Activated naive CD4-positive, alpha-beta T cell treated with anti-CD3 and anti-CD28 coated beads, Interleukin-2, amount 10 ng/mL, durations not matched to agents 7 days and 5 days (primary cell): ENCODE results near the gene SPRR4.
"Not testable (repeated sequence)": the region's sequence is repeated elsewhere in the genome, so short reads cannot be mapped to it uniquely, and the experiment has no call there.

Experiments used
- CTCF ChIA-PET: fragments of 350-600 bp; sonication (Branson Sonifier 250); formaldehyde crosslinking; loops from one replicate; lab custom pipeline; 2021; ENCODE audit warnings: antibody characterized with exemption; lab: Charles Lee
- DNase-seq: peaks from one replicate; pipeline ENCODE4 v3.0.0-alpha.2; 2020
- H3K27ac Mint-ChIP-seq: one replicate; pipeline ENCODE4 v1.8.0; 2021; ENCODE audit warnings: mild to moderate bottlenecking, moderate library complexity, mixed read lengths
- H3K27me3 Mint-ChIP-seq: one replicate; pipeline ENCODE4 v1.8.0; 2021; ENCODE audit warnings: mild to moderate bottlenecking, mixed read lengths
- H3K36me3 Mint-ChIP-seq: one replicate; pipeline ENCODE4 v1.8.0; 2021; ENCODE audit warnings: mixed read lengths
- H3K4me1 Mint-ChIP-seq: one replicate; pipeline ENCODE4 v1.8.0; 2021; ENCODE audit warnings: mixed read lengths
- H3K4me3 Mint-ChIP-seq: one replicate; pipeline ENCODE4 v1.8.0; 2021; ENCODE audit warnings: mild to moderate bottlenecking, moderate library complexity, mixed read lengths
- H3K9me3 Mint-ChIP-seq: one replicate; pipeline ENCODE4 v1.8.0; 2021; ENCODE audit warnings: mixed read lengths

The SPRR4 gene

DNA sequence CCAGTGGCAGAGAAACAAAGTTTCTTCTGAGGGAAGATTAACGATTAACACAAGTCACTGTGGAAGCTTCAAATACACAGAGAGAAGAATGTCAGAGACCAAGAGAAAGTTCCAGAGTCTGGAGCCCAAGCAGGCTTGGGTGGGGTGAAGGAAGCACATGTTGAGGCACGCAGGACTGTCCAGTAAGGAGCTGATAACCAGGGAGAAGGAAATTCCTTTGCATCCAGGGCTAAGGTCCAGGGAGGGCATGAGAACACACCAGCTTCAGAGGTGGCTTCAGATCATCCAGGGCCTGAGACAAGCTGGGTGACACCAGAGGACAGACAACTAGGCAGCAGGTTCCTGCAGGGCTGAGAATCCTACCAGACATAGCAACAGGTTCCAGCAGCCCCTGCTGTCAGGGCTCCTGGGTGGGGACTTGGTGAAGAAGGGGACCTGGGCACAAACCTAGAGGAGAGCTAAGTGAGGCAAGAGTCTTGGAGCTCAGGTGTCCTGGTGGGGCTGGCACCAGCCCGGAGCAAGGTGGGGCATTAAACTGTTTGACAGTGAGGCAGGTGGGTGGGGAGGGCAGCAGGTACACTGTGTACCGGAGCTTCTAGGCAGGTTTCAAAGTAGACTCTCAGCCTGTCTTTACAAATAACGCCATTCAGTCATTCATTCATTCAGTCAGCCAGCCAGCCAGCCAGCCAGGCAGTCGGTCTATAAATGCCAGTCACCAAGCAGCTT, 10.9 kb downstream of the SPRR4 start:
- Mint-ChIP-seq H3K36me3 (no peaks in the 10 kb centered on the region), H3K27ac (no peak overlapping the region), H3K4me3 (no peak overlapping the region), H3K9me3 (no peaks in the 10 kb centered on the region), H3K27me3 (peaks cover 13% of the 10 kb centered on the region), H3K4me1 (no peaks in the 10 kb centered on the region)
- CTCF ChIA-PET, result no interaction called here
- DNase-seq, result no peak

DNA sequence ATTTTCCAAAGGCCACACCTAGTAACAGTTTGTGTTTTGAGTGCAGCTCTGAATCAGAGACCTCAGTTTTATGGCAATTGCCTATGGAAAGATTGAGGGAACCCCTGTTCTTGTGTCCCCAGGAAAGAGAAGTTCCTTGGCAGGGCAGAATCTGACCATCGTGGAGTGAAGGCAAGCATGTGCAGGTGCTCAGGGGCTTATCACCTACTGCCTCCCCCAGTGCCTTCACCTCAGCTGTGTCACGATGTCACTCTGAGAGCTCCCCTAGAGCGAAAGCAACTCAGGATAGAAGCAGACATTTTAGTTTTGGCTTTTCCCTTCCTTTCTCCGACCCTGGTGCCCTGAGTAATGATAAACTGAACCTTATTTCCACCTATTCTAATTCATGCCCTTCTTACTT, 11.6 kb downstream of the SPRR4 start:
- DNase-seq, result no peak
- Mint-ChIP-seq H3K27ac (no peak overlapping the region), H3K9me3 (no peaks in the 10 kb centered on the region), H3K27me3 (peaks cover 13% of the 10 kb centered on the region), H3K4me1 (no peaks in the 10 kb centered on the region), H3K36me3 (no peaks in the 10 kb centered on the region), H3K4me3 (no peak overlapping the region)
- CTCF ChIA-PET, result no interaction called here

DNA sequence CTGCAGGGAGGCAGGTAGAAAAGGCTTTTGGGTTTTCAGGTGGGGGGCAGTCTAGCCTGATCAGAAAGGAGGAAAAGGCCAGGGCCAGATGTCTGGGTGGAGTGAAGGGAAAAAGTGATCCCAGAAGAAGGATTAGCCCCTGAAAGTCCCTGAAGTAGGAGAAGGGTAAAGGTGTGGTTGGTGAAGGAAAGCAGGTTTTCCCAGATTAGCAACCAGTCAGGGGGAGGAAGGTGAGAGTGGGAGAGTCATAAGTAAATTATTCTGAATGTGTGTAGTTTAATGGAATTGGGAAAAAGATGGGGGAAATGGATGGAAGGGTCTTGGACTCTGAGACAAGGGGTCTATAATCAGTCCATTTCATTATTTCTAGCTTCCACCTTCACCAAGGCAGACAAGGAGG, 12.8 kb downstream of the SPRR4 start:
- H3K9me3 Mint-ChIP-seq, result no peaks in the 10 kb centered on the region
- H3K27me3 Mint-ChIP-seq, result peaks cover 13% of the 10 kb centered on the region
- no peak overlapping the region for H3K4me3 Mint-ChIP-seq
- no peak overlapping the region for H3K27ac Mint-ChIP-seq
- H3K36me3 Mint-ChIP-seq, result no peaks in the 10 kb centered on the region
- H3K4me1 Mint-ChIP-seq, result no peaks in the 10 kb centered on the region
- CTCF ChIA-PET, result no interaction called here
- no peak for DNase-seq

DNA sequence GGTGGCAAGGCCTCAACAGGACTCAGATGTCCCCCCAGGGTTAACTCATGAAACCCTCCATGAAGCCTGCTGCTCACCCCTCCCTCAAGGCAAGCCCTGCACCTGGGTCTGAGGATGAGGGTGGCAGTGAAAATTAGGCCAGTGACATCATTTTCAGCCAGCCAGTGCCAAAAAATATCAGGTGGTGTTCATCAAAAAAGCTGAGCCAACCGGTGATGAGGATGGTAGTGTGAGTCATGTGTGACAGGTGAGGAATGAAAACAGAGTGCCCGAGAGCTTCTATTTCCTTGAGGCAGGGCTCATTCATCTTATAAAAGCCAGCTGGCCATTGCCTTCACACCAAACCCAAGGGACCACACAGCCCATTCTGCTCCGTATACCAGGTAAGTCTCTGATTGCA, 13.3 kb downstream of the SPRR4 start, which contains the start of gene SPRR1A:
TSS of gene SPRR1A (plus strand) at position 339 of the 400 bp plus-strand sequence. CDS start 1,150 bp downstream, outside the sequence.
- Mint-ChIP-seq H3K27me3 (peaks cover 13% of the 10 kb centered on the region), H3K9me3 (no peaks in the 10 kb centered on the region), H3K4me3 (no peak within 1 kb of the TSS), H3K27ac (no peak within 1 kb of the TSS), H3K36me3 (no peaks in the 10 kb centered on the region), H3K4me1 (no peaks in the 10 kb centered on the region)
- no peak for DNase-seq
- CTCF ChIA-PET, result no interaction called here

DNA sequence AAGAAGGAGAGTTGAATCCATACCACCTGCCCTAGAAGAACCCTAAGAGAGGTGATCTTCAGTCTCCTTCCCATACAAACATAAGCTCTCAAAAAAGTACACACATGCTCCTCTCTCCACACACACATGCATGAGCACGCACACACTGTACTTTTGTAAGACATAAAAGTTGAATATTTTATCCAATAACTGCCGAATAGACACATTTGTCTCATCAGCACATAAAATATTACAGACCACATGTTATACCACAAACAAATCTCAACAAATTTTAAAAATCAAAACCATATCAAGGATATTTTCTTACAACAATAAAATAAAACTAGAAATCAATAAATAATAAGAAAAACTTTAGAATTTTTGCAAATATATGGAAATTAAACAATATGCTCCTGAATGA, 16.1 kb downstream of the SPRR4 start:
- no peaks in the 10 kb centered on the region for H3K36me3 Mint-ChIP-seq
- CTCF ChIA-PET, result no interaction called here
- H3K27me3 Mint-ChIP-seq, result peaks cover 9% of the 10 kb centered on the region
- no peak overlapping the region for H3K27ac Mint-ChIP-seq
- no peak overlapping the region for H3K4me3 Mint-ChIP-seq
- H3K9me3 Mint-ChIP-seq, result no peaks in the 10 kb centered on the region
- no peaks in the 10 kb centered on the region for H3K4me1 Mint-ChIP-seq
- DNase-seq, result no peak

DNA sequence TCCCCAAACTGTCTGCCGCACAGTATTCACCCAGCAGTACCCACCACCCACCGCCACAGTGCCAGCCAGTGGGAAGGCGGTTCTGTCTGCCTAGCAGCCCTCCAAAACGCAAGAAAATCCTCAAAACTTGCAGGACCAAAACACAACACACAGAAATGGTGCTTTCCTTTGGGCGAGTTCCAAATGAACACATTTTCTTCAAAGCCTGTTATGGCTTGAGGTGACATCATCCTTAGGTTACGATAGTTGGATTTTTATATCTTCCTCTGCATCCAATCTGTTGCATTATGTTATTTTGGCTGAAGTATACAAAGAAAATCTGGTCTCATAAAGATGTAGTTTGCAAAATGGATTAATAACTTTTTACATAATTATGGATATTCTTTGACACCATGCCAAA, 22.7 kb downstream of the SPRR4 start:
- CTCF ChIA-PET, result no interaction called here
- H3K36me3 Mint-ChIP-seq, result no peaks in the 10 kb centered on the region
- H3K4me3 Mint-ChIP-seq, result no peak overlapping the region
- no peaks in the 10 kb centered on the region for H3K9me3 Mint-ChIP-seq
- no peak for DNase-seq
- no peaks in the 10 kb centered on the region for H3K4me1 Mint-ChIP-seq
- H3K27ac Mint-ChIP-seq, result no peak overlapping the region
- peaks cover 9% of the 10 kb centered on the region for H3K27me3 Mint-ChIP-seq

DNA sequence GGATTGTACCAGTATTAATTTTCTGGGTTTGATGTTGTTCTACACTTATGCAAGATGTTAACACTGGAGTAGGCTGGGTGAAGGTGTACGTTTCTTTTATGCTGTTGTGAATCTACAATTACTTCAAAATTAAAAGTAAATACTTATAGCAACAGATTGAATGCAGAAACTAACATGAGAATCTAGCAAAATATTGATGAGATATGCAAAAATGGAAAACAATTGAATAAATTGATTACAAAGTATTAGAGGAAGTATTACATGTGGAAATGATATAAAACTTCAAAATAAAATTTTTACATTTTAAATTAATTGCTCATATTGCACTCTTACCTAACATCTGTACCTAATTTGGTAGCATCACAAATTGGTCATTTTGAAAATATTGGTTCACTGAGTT, 25.4 kb downstream of the SPRR4 start:
- CTCF ChIA-PET, result no interaction called here
- Mint-ChIP-seq H3K9me3 (no peaks in the 10 kb centered on the region), H3K36me3 (no peaks in the 10 kb centered on the region), H3K27ac (no peak overlapping the region), H3K4me3 (no peak overlapping the region), H3K27me3 (peaks cover 17% of the 10 kb centered on the region), H3K4me1 (no peaks in the 10 kb centered on the region)
- DNase-seq, result no peak

DNA sequence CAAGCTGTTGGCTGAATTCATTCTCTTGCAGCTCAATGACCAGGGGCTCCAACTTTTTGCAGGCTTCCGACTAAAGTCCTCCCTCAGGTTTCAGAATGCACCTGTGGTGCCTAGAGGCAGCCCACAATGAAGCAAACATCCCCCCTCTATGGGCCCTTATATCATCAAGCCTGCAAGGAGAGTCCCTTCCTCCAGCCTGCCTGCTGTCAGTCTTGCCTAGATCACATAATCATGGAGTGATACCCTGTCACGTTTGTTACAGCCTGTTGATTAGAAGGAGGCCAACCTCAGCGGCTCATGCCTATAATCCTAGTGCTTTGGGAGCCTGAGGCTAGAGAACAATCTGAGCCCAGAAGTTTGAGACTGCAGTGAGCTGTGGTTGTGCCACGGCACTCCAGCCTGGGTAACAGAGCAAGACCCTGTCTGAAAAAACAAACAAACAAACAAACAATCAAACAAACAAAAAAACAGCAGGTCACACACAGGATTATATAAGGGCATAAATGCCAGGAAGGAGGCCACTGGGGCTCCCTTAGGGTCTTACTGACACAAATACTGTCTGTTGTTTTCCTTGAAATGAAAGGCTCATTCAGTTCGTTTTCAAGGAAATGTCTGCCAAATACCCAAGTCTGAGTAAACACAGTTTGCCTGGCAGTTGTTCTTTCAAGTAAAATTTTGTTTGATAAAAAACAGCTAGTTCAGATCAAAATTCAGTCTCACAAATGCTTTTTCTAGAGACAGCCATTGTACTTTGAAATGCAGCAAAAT, 26.4 kb downstream of the SPRR4 start:
- CTCF ChIA-PET, result no interaction called here
- no peaks in the 10 kb centered on the region for H3K36me3 Mint-ChIP-seq
- H3K27me3 Mint-ChIP-seq, result peaks cover 17% of the 10 kb centered on the region
- H3K9me3 Mint-ChIP-seq, result no peaks in the 10 kb centered on the region
- H3K4me3 Mint-ChIP-seq, result no peak overlapping the region
- no peak overlapping the region for H3K27ac Mint-ChIP-seq
- DNase-seq, result no peak
- H3K4me1 Mint-ChIP-seq, result no peaks in the 10 kb centered on the region

DNA sequence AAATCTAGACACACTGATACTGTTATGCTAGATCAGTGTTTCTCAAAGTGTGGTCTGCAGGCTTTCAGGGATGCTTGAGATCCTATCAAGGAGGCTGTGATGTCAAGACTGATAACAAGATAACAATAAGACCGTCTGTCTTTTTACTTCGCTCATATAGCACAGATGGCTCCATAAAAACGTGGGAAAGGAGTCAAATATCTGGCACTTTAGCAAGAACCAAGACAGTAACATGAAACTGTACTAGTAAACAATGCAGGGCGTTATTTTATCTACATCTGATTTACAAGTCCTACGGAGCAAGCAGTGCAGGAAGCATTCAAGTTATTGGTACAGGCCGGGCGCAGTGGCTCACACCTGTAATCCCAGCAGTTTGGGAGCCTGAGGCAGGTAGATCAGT, 27.5 kb downstream of the SPRR4 start:
- CTCF ChIA-PET, result no interaction called here
- no peak for DNase-seq
- Mint-ChIP-seq H3K4me3 (no peak overlapping the region), H3K27ac (no peak overlapping the region), H3K4me1 (no peaks in the 10 kb centered on the region), H3K27me3 (peaks cover 17% of the 10 kb centered on the region), H3K36me3 (no peaks in the 10 kb centered on the region), H3K9me3 (no peaks in the 10 kb centered on the region)

DNA sequence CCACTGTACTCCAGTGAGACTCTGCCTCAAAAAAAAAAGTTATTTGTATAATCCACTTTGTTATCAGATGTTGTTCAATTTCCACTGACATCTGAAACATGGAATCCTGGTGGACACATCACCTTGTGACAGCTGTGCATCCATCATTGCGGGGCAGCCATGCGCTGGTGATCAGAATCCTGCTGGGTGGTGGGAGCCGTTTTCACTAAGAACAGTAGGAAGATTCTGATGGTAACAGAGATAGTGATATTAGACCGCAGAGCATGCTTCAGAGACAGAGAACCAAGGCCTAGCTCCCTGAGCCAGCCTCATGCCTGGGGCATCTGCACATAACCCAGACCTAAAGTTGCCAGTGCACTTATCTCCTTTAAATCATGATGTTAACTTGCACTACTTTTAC, 28.0 kb downstream of the SPRR4 start:
- CTCF ChIA-PET, result no interaction called here
- DNase-seq, result no peak
- Mint-ChIP-seq H3K9me3 (no peaks in the 10 kb centered on the region), H3K4me1 (no peaks in the 10 kb centered on the region), H3K27ac (no peak overlapping the region), H3K4me3 (no peak overlapping the region), H3K36me3 (no peaks in the 10 kb centered on the region), H3K27me3 (peaks cover 17% of the 10 kb centered on the region)

DNA sequence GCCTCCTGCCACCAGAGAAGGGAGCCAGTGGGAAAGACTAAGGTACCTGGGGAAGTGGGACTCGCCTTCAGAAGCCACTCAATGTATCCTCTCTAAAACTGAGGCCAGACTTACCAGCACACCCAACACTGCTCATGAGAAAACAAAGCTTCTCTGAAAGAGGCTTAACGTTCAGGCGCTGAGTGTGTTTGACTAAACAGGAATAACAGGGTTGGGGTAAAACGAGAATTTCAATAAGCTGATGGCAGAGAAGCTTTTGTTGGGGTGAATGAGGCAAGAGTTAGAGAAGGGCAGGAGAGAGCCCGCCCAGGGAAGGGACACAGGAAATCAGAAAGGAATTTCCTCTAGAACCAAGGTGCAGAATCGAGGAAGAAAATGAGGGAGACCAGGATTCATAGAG, 29.4 kb downstream of the SPRR4 start:
- H3K27ac Mint-ChIP-seq, result no peak overlapping the region

DNA sequence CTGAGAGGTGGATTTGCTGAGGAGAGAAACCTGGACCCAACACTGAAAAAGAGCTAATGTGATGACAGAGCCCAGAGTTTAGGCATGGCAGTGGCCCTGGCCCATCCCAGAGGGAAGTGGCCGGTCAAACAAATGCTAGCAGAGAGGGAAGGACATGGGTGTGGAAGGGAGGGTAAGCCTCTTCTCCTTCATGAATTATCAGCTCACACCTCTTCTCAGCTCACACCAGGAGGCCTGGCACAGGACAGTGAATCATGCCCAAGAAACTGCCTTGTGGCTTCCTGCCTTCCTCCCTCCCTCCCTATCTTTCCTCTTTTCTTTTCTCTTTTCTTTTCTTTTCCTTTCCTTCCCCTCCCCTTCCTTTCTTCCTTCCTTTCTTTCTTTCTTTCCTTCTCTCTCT, 29.8 kb downstream of the SPRR4 start:
- Mint-ChIP-seq H3K4me3 (no peak overlapping the region), H3K27ac (no peak overlapping the region), H3K9me3 (no peaks in the 10 kb centered on the region), H3K27me3 (peaks cover 13% of the 10 kb centered on the region), H3K4me1 (no peaks in the 10 kb centered on the region), H3K36me3 (no peaks in the 10 kb centered on the region)
- CTCF ChIA-PET, result interaction anchor here (0.6 kb wide), 1 partner anchor 48 kb away, joined by 3 read pairs; no protein-coding TSS in a partner anchor
- DNase-seq, result no peak

More for the DNA sequence above, 29.4 kb downstream of the SPRR4 start:
- CTCF ChIA-PET, result no interaction called here
- no peaks in the 10 kb centered on the region for H3K4me1 Mint-ChIP-seq
- no peak for DNase-seq
- no peak overlapping the region for H3K4me3 Mint-ChIP-seq
- peaks cover 17% of the 10 kb centered on the region for H3K27me3 Mint-ChIP-seq
- H3K9me3 Mint-ChIP-seq, result no peaks in the 10 kb centered on the region
- H3K36me3 Mint-ChIP-seq, result no peaks in the 10 kb centered on the region

DNA sequence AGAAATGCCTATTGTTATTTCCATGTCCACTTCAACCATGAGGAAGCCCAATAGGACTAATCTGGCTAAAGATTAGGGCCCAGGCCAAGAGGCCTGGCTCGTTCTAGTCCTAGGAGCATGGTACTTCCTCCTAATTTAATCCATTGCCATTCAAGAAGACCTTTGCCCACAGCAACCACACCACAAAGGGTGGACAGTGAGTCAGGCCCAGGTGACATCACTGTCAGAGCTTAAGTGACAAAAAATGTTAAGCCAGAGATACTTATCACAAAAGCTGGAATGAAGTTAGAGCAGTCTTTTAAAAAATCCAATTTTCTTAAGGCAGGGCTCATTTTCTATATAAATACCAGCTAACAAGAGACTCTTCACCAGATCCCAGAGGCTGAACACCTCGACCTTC, 30.9 kb downstream of the SPRR4 start, which contains the start of gene SPRR3:
TSS of gene SPRR3 (plus strand) at position 368 of the 400 bp plus-strand sequence. CDS start 1,272 bp downstream, outside the sequence.
- peaks cover 13% of the 10 kb centered on the region for H3K27me3 Mint-ChIP-seq
- H3K4me3 Mint-ChIP-seq, result no peak within 1 kb of the TSS
- H3K27ac Mint-ChIP-seq, result no peak within 1 kb of the TSS
- CTCF ChIA-PET, result no interaction called here
- H3K36me3 Mint-ChIP-seq, result no peaks in the 10 kb centered on the region
- H3K4me1 Mint-ChIP-seq, result no peaks in the 10 kb centered on the region
- DNase-seq, result no peak
- H3K9me3 Mint-ChIP-seq, result no peaks in the 10 kb centered on the region

DNA sequence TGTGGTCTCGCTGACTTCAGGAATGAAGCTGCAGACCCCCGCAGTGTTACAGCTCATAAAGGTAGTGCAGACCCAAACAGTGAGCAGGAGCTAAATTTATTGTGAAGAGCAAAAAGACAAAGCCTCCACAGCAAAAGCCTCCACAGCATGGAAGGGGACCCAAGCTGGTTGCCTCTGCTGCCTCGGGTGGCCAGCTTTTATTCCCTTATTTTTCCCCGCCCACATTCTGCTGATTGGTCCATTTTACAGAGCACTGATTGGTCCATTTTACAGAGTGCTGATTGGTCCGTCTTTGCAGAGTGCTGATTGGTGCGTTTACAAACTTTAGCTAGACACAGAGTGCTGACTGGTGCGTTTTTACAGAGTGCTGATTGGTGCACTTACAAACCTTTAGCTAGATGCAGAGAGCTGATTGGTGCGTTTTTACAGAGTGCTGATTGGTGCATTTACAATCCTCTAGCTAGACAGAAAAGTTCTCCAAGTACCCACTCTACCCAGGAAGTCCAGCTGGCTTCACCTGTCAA, 40.8 kb downstream of the SPRR4 start:
- CTCF ChIA-PET, H3K9me3 Mint-ChIP-seq, H3K4me3 Mint-ChIP-seq, DNase-seq, H3K27ac Mint-ChIP-seq, H3K27me3 Mint-ChIP-seq, H3K36me3 Mint-ChIP-seq, H3K4me1 Mint-ChIP-seq: not testable (repeated sequence)

DNA sequence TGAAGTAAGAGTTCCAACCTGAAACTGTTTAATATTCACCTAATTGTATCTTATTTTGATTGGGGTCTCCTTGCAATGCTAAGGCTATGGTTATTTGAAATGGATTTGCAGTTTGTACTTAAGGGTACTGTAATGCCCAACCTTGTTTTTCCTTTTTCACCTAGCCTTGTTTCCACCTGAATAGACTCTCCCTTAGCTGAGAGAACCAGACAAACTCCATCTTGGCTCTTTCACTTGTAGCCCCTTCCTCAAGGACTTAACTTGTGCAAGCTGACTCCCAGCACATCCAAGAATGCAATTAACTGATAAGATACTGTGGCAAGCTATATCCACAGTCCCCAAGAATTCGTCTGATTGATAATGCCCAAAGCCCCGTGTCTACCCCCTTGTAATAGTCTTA, 51.4 kb downstream of the SPRR4 start:
- H3K36me3 Mint-ChIP-seq, H3K27me3 Mint-ChIP-seq, H3K9me3 Mint-ChIP-seq, CTCF ChIA-PET, H3K27ac Mint-ChIP-seq, H3K4me3 Mint-ChIP-seq, DNase-seq, H3K4me1 Mint-ChIP-seq: not testable (repeated sequence)
